Mucosa of descending colon (tissue), 3 donors: ENCODE measurements around the gene GNRH2. TPM values are rescaled to one million over a fixed set of nuclear protein-coding genes. Genes with fewer than 3 reads are reported as not detected.
"Not testable (repeated sequence)": the region's sequence is repeated elsewhere in the genome, so short reads cannot be mapped to it uniquely, and the experiment has no call there.

ENCODE experiments used
- ATAC-seq: fragments of 200-7000 bp; cut with Tn5 transposase; one replicate; pipeline ENCODE4 v1.9.1; 2020; ENCODE audit warnings: mild to moderate bottlenecking, moderate library complexity
- DNase-seq, 3 donors: peaks; one replicate each; pipeline ENCODE4 v3.0.0-alpha.2; 2020
- H3K36me3 ChIP-seq: fragments of 200-600 bp; one replicate; pipeline ENCODE4 v1.8.0; 2021; ENCODE audit warnings: low read depth, mild to moderate bottlenecking
- H3K4me1 ChIP-seq: fragments of 200-600 bp; one replicate; pipeline ENCODE4 v1.8.0; 2021; ENCODE audit warnings: low read depth, mild to moderate bottlenecking
- H3K4me3 ChIP-seq: fragments of 200-600 bp; one replicate; pipeline ENCODE4 v1.8.0; 2021; ENCODE audit warnings: mild to moderate bottlenecking
- H3K9me3 ChIP-seq: fragments of 200-600 bp; one replicate; pipeline ENCODE4 v1.8.0; 2021; ENCODE audit warnings: mild to moderate bottlenecking
- CTCF ChIP-seq: fragments of 200-600 bp; IDR thresholded peaks from one replicate; pipeline ENCODE4 v1.8.0; 2022; ENCODE audit warnings: antibody characterized with exemption, mild to moderate bottlenecking
- intact Hi-C, 2 donors: fragments of 100-400 bp; cut with DNase I in 1 of 2; cut with micrococcal nuclease in 1 of 2; formaldehyde crosslinking; loops; one replicate each; pipeline versions ENCODE4 v1.11.0 to v1.11.1; 2022; cut with DNase I, micrococcal nuclease
- total RNA-seq, 3 donors: library from RNA; stranded (reverse); fragmentation: NEBNext Ultra II Directional in 2 of 3; extraction: Animal tissue kit (Norgen Biotek cat#: 25700) in 2 of 3; gene quantifications; one replicate each; pipeline versions ENCODE4 v1.2.1 to v1.2.4, GENCODE V29; 2021 to 2023
- donor health status: DM: no; HTN: no; CAD: no; lungs with moderate emphysema.
- donor health status: DM: no; HTN: no; CAD: no.
- donor health status: DM: no; HTN: yes; CAD: no.

GNRH2 gene
- total RNA-seq, 3 donors from 2014 or later: 1.1 TPM; not detected in 2

GRCh38 chr20:3010985-3011723, 32.3 kb upstream of the GNRH2 start:
- intact Hi-C loops: no loop called here
- Histone ChIP-seq H3K4me3 (no peak overlapping the region), H3K36me3 (no peaks in the 10 kb centered on the region), H3K4me1 (no peaks in the 10 kb centered on the region), H3K9me3 (no peaks in the 10 kb centered on the region)
- ATAC-seq (no peak), DNase-seq (no peak)
- no peak for TF ChIP-seq CTCF

DNA sequence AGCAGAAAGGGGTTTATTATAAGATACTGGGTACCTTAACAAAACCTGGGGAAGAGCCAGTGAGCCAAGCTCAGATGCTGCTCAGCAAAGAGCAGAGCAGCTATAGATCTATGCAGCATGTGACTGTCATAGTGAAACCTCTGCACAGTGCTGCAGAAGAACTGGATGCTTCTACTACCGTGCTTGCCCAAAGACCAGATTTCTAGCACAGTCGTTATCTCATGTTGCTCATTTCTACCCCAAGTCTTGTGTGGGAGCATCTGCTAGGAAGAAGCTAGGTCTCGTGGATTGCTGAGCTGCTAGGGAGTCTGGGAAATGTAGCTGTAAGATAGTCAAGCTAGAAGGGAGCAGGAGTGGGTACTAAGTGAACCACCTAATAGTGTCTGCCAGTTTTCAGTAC, 31.7 kb upstream of the GNRH2 start:
- ATAC-seq: no peak
- intact Hi-C loops: no loop called here
- H3K4me1 ChIP-seq: no peaks in the 10 kb centered on the region
- no peaks in the 10 kb centered on the region for H3K9me3 ChIP-seq
- TF ChIP-seq CTCF: no peak
- DNase-seq: no peak
- H3K4me3 ChIP-seq: no peak overlapping the region
- H3K36me3 ChIP-seq: no peaks in the 10 kb centered on the region

DNA sequence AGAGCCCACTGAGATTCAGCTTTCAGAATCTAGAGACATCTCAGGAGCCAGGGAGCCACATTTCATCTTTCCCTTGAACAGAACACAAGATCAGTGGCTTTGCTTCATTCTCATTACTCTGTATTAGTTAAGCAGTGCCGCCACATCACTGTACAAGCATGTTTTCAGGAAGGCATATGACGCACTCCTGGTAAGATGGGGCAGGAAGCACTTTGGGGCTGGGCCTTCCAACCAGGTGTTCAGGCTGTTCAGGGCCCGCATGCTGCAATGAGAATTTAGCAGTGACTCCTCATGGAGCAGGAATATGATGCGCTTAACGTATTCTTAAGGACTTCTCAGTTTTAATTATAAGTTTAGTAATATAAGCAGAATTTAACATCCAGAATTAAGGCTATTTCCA, 29.7 kb upstream of the GNRH2 start:
- no peak overlapping the region for H3K4me3 ChIP-seq
- TF ChIP-seq CTCF: no peak
- ATAC-seq: no peak
- H3K36me3 ChIP-seq: no peaks in the 10 kb centered on the region
- DNase-seq: no peak
- H3K4me1 ChIP-seq: no peaks in the 10 kb centered on the region
- intact Hi-C loops: no loop called here
- H3K9me3 ChIP-seq: no peaks in the 10 kb centered on the region

GRCh38 chr20:3014179-3014578, 29.2 kb upstream of the GNRH2 start:
- Histone ChIP-seq H3K4me3 (no peak overlapping the region), H3K9me3 (no peaks in the 10 kb centered on the region), H3K4me1 (no peaks in the 10 kb centered on the region), H3K36me3 (no peaks in the 10 kb centered on the region)
- TF ChIP-seq CTCF: no peak
- DNase-seq (no peak), ATAC-seq (no peak)
- intact Hi-C loops: no loop called here

DNA sequence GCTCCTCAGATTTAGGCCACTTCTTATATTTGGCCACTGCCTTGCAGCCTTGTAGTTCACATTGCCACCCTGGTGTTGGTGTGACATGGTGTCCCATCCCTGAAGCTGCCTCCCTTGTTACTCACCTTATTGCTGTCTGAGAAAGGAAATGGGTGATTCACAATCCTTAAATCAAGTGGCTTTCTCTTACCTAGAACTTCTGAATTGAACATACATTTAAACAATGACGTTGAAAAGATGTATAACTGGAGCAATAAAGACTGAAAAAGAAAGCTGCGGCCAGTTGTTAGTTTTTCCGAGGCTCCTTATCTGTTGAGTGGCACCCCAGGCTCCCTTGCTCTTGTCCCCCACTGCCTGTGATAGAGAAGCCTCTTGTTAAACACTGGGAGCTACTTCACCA, 28.8 kb upstream of the GNRH2 start:
- TF ChIP-seq CTCF: no peak
- ATAC-seq: no peak

DNA sequence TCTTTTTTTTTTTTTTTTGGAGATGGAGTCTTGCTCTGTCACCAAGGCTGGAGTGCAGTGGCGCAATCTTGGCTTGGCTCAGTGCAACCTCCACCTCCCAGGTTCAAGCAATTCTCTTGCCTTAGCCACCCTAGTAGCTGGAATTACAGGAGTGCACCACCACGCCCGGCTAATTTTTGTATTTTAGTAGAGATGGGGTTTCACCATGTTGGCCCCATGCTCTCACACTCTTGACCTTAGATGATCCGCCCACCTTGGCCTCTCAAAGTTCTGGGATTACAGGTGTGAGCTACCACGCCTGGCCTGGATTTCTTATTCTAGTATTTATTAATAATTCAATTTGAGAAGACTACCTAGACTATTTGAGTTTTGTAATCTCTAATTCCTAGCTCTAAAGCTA, 28.1 kb upstream of the GNRH2 start:
- DNase-seq, H3K4me3 ChIP-seq, intact Hi-C loops, ATAC-seq, H3K9me3 ChIP-seq, H3K4me1 ChIP-seq, H3K36me3 ChIP-seq: not testable (repeated sequence)

More for the DNA sequence above, 28.8 kb upstream of the GNRH2 start:
- H3K4me3 ChIP-seq: no peak overlapping the region
- intact Hi-C loops: no loop called here
- H3K4me1 ChIP-seq: no peaks in the 10 kb centered on the region
- DNase-seq: no peak
- H3K36me3 ChIP-seq: no peaks in the 10 kb centered on the region
- no peaks in the 10 kb centered on the region for H3K9me3 ChIP-seq
